GM18508 (cell line): ENCODE data around the gene TRIO.

Experiments
- ATAC-seq: cut with Tn5 transposase; IDR thresholded peaks from one replicate; pipeline ENCODE4 v1.9.1; 2021; ENCODE audit warnings: moderate number of reproducible peaks; ENCODE audit not compliant: insufficient read depth, unreplicated experiment

Gene TRIO

DNA sequence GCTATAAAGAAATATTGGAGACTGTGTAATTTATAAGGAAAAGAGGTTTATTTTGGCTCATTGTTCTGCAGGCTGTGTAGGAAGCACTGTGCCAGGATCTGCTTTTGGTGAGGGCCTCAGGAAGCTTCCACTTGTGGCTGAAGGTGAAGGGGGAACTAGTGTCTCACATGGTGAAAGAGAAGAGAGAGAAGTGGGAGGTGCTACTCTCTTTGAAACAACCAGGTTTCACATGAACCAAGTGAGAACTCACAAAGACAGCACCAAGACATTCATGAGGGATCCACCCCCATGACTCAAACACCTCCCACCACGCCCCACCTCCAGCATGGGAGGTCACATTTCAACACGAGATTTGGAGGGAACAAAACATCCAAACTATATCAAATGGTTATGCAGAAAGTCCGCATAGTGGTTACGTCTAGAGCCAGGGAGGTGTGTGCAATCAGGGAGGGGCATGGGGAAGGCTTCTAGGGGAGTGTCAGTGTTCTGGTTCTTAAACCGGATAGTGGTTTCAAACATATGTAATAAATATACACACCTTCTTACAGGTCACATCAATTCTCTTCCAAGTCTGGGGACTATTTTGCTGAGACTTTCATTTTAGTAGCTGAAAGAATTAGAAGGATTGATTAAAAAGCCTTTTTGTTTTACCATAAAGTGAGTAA is 113.0 kb downstream of the TRIO start:
- no peak for ATAC-seq

DNA sequence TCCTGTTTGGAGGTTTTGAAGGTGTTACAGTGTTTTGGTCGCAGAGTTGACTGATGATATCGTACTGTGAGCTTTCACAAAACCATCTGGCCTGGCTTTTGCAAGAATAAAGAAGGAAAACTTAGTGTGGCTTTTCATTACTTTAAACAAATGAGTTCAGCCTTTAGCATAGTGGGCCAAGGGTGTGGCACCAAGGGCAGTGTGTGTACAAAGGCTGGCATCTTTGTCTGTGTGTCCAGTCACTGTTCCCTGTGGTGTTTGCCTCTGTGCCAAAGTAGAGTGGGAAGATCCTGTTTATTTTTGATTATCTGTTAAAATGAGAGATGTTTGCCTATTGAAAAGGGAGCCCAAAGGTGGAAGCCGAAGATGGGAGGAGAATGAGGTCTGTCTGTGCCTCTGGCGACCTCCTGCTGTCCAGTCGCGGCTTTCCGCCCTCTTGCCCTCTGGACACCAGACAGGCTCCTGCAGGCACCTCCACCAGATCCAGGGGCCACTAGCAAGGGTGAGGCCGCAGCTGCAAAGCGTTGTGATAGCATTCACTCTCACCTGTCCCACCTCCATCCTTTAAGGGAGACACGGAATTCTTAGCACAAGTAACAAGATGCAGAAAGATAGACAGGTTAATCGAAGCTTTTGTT is 113.7 kb downstream of the TRIO start:
- no peak for ATAC-seq

DNA sequence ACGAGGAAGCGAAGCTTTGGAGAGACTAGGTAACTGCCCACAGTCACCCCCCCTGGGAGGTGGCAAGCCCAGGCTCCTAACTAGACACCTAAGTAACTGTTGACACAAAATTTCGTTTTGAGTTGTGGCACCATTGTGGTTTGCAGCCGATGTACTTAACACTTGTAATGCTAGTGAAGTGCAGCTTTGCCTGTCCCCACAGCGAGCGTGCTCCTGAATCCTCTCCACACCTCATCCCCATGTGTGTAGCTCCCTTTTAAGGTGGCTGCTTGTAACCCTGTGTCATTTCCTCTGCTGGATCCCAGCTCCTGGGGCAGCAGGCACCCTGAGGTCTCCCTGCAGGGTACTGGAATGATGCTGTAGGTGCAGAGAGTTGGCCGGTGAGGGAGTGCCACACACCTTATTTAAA is 114.9 kb downstream of the TRIO start:
- peak; percentile 50 for ATAC-seq

DNA sequence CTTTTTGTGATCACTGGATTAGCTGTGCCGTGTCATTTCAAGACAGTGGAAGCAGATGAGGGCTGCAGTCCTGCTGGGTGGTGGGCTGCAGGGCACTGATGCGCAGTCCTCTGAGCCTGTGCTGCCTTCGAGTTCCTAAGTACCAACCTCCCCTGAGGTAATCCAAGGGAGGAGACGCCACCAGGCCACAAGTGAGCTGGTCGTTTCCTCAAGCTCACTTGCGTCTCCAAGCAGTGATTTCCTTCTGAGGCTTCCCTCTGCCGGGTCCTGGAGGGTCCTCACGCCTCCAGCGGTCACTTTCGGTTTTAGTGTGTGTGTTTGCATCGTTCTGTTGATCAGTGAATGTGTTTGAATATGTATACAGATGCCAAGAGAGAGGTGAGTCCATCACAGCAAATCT is 115.7 kb downstream of the TRIO start:
- no peak for ATAC-seq

DNA sequence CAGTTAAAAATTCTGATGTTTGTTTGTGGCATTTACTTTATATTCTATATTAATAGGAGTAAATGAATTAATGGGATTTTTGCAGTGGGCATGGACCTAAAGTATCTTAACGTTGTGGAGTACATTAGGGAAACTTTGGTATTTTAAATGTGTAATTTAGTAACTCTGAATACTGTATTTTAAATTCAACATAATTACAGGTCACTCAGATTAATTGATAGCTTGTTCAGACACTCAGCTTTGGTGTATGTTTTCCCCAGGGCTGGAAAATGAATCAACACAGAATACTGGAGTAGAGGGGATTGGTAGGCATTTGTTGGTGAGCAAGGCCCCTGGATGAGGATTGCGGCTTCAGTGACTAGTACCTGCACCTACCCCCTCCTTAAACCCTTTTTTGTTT is 117.5 kb downstream of the TRIO start:
- ATAC-seq, result no peak

DNA sequence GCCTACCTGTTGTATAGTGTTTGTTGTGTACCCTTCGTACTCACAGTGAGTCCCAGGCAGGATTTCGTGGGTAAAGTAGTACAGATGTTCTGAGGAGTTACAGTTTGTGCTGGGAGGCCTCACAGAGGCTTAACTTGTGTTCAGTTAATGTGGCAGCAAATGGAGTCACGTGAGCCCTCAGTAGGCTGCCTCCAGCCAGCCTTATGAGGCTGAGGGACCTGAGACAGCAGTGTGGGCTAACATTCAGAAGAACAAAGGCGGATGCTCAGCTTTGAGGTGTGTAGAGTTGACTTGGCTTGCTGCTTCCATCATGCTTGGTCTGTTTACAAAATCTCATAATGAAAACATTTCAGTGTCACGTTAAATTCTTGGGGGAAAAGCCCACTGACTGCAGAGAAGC is 118.1 kb downstream of the TRIO start:
- peak; percentile 28 for ATAC-seq

DNA sequence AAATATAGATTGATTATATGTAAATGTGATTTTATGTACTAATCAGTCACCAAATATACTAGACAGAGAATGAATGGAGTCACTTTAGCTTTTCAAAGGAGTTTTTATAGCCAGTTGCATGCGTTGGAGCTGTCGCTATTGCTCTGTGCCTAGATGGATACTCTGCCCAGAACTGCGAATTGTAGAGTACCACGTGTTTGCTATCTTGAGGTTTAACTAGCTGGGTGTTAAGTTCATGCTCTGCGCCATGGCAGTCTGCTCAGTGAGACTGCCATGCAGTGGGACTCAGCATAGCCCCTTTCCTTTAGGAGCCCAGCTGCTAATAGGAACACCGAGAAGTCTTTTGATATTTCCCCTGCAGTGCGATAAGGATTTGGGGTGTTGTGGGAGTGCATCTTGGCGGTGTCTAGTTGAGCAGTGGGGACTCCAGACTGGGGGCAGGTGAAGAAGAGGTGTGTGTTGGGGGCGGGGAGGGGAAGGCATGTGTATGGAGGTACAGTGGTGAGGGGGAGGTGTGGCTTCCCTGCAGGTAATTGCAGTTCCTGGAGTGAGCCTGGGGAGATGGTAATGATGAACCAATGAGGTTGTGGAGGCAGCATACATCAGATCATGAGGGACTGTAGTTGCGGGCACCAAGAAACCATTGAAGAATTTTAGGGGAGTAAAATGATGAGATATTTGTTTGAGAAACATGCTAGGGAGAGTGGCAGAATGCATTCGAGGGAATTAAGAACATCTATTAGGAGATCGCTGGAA is 118.9 kb downstream of the TRIO start:
- no peak for ATAC-seq

DNA sequence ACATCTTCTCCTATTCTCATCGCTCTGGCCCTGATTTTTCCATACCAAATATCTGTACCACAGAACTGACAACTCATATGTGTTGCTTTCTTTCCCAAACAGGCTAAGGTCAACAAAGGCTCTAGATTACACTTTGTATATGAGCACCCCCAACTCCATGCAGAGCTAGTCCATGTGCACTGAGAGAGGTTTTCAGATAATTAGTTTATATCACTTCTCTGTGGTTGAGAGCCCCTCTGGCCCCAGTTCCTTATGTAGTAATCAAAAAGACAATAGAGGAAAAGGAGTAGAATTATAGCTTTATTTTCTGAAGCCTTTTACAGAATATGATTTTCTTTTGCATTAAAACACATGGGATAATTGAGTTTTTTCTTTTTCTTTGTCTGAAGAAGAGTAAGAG is 120.0 kb downstream of the TRIO start:
- ATAC-seq, result no peak

DNA sequence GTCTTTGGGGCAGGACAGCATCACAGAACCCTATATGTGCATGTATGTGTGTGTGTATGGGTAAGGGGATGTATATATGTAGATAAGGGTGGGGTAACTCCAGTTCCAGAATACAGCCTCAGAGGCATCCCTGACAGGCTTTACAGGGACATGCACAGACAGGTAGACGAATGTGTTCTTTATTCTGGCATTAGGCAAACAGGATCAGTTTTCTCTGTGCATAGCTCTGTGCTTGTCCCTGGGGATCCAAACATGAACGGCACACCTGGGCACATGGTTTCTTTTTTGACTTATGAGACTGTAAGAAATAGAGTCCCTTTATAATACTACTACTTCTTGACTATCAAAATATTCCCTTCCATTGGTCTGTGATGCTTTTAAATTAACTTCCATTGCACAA is 120.6 kb downstream of the TRIO start:
- no peak for ATAC-seq

DNA sequence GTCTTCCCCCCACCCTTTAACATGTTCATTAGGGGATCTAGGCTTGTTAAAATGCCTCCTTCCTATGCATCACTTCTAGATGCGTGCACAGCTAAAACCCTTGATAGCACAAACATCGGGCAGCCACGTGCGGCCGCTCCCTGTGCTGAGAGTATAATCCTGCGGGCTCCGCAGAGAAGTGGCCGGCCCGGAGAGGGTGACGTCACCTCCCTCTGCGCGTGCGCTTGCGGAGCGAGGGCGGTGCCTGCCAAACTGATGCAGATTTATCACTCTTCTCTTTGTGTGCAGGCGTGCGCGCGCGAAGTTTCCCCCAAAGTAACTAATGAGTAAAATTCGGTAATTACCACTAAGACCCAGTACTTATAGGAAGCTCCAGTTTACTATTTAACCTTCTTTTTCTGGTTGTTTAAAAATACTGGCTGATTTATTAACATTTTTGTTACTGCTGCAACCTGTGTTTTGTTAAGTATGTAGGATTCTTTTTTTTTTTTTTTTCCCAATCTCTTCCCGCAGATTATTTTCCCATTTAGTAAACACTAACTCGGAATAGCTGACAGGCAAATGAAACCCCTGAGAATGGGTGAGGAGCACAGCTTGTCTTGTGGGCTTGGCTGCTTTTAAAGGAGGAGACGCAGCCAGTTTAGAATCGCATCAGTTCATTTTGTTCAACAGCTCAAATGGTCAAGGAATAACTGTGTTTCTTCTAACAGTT is 121.6 kb downstream of the TRIO start:
- peak; percentile 58 for ATAC-seq

DNA sequence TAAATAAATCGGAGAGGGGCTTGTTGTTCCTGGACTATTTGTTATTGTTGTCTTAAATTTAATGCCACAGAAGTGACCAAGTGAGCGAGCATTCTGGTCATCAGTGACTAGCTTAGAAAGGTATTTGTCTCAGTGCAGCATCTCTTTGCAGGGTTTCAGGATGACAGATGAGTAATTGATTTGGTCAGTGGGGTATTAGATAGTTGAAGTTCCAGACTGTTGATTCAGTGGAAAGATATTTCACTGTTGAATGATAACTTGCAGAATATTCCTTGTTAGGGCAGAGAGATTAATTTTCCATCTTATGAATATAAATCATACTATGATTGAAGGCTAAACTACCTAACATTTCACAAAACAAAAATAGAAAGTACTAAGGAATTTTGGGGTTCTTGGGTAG is 122.4 kb downstream of the TRIO start:
- ATAC-seq, result no peak

DNA sequence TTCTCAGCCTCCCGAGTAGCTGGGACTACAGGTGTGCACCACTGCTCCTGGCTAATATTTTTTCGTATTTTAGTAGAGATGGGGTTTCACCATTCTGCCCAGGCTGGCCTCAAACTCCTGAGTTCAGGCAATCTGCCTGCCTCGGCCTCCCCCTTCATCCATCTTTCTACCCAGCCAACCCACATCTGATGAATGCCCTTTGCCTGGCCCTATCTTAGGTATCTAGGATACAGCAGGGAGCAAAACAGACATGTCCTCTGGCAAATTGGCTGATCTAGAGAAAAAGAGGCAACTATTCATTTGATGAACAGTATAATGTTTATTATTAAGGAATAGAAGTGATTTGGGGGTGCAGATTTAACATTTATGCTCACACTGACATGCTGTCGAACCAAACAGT is 123.0 kb downstream of the TRIO start:
- ATAC-seq, result no peak

DNA sequence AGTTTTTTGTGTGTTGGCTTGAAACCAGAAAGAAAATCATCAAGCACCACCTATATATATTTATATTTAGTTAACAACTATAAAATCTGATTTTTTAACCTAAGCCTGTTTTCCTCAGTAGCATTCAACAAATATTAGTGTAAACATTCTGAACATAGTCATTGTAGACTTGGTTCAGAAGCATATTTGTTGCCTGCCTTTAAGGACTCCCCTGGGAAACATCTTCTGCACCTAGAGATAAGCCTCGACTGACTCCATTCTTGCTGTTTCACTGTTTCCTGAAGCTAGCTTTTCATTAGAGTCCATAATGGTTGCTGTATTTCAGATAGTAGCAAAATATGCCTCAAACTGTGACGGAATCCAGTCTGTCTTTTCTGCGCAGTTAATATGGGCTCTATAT is 123.5 kb downstream of the TRIO start:
- ATAC-seq, result no peak

DNA sequence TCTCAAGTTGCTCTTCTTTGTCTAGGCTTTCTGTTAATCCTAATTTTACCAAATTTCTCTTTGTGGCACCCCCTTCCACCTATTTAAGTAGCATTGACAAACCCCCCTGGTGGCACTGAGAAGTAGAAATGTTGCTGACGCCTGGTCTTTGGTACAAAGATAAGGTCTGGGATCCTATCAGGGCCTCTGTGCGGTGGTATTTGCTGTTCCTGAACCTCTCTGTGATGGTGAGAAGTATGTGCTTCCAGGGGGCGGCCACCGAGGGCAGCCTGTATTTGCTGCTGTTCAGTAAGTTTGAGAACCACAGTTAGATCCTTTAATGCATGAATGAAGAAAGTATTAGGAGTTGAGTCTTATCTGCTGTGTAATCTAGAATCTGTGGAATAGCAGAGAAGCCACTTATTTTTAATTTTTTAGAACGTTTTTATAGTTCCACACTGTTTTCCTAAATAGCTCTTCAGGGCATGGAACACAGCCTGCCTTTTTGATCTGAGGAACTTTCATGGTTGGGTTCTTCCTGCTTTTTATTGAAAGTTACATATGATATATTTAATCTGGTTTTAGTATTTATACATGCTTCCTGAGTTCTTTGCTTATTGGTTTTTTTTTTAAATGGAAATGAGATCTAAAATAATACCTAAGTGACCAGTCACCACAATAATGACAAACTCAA is 124.2 kb downstream of the TRIO start:
- no peak for ATAC-seq

DNA sequence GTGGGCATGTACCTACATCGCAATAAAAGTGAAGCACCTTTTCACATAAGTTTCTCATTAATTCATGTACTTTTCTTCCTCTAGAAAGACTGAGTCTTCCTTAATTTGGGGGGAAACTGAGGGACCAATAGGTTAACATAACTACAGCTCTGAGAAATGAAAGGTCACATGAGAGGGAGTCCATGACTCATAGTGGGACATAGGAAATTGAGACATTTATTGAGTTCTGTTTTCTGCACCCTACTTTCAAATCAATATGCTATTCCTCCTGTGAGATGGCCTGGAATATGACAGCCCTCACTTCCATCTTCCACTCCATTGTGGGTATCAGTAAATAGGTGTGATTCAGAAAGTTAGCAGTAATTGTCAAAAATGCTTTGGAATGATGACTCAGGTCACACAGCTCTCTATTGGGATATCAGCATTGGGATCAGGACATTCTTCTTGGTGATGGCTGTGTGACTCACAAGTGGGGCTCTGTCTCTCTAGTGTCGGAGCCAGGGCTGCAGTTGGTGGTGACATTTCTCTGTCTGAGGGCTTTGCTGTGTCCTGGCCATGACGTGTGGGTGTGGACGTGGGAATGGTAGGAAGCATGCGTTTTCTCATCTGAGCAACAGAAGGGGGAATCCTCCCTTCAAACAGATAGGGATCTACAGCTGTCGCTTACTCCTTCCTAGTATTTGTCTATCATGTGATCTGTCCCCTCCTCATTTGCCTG is 125.0 kb downstream of the TRIO start:
- no peak for ATAC-seq

DNA sequence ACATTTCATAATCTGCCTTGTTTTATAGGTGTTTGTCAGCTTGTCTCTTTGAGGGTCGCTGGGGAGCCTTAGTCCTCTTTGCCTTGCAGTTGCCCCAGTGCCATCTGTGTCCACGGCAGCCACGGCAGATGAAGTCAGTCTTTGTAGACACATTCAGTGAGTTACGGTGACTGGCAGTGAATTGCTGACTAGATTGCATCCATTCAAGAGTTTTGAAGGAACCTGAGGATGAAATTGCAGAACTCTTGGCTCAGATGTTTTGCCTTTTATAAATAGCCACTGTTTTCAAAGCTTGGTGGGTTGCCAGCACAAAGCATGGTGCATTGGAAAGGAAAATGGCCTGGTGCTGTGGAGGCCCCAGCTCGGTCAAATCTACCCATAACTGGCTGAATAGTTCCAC is 125.6 kb downstream of the TRIO start:
- ATAC-seq, result no peak

DNA sequence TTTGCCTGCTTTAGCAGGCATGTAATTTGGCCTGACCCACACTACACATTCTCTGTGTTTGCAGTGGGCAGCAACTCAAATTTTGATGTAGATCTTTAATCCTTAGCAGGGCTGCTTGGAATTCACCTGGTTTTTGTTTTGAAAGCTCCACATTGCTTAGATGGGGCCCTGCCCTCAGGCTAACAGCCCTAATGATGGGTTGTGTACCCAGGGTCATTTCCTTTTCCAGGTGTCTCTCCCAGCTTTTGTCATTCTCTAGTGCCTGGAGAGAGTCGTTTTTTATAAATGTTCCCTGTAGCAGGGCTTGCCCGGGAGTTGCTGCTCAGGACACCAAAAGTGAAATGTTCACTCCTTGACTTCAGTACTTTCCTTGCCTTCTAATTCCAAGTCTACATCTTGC is 126.3 kb downstream of the TRIO start:
- ATAC-seq, result no peak

DNA sequence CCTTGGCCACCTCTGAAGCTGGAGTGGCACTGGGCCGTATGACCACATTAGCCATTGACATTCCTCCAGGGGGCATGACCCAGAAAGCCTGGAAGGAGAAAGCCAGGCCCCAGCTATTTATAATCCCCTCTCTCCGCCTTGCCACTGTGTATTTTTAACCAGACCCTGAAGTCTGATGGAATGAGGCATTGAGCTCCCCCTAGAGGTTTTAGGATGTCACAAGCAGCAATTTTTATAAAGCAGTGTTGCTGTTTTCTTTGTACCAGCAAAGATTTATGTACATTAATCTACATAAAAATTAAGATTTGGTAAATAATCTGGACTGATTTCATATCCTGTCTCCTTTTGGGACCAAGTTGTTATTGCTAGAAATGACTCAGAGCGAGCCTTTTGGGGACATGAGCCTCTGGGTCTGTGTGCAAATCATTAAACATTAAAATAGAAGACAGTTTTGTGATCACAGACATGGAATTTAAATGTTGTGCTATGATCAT is 127.1 kb downstream of the TRIO start:
- no peak for ATAC-seq

DNA sequence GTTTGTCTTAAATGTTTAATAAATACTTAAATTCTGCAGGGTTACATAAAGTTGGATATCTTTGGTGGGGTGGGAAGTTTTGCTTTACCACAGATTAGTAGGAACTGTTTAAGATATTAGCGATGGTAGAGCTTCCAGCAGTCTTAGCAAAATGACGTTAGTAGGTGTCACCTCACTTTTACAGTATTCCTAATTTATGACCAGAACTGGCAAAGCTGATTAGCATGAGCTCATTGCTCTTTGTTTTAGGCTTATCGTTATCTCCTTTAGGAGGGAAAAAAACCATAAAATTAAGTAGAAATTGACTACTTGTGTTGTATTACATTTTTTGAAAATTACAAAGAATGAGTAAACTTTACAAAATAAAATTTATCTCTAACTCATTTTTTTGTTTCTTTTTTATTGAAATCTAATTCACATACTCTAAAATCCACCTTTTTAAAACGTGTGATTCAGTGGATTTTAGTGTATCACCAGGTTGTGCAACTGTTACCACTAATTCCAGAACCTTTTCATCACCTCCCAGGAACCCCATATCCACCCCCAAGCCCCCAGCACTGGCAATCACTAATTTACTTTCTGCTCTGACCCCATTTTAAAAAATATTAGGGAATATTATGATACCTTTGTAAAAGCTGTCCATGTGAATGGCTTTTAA is 129.5 kb downstream of the TRIO start:
- ATAC-seq, result no peak
